DMS114 treated with DMSO at 0.1 percent for 48 hours (cell line): ENCODE data around the gene GJA5.
A peak's percentile ranks its signal among the peaks of the same experiment; 100 is the strongest.

ENCODE experiments used
- DNase-seq: peaks from one replicate; lab custom pipeline; 2025; ENCODE audit not compliant: unreplicated experiment; lab: John Stamatoyannopoulos, UW

The GJA5 gene

GRCh38 chr1:147729315-147729714 lies 31.1 kb downstream of the GJA5 start:
- no peak for DNase-seq

- DNase-seq, result no peak
Observed at GRCh38 chr1:147726168-147726567, 34.2 kb downstream of the GJA5 start.

GRCh38 chr1:147725685-147726084 lies 34.7 kb downstream of the GJA5 start:
- DNase-seq, result no peak

GRCh38 chr1:147723691-147724323 lies 36.6 kb downstream of the GJA5 start:
- DNase-seq, result peak; percentile 62

GRCh38 chr1:147722124-147722523 lies 38.3 kb downstream of the GJA5 start:
- DNase-seq, result no peak

GRCh38 chr1:147721716-147722115 lies 38.7 kb downstream of the GJA5 start:
- no peak for DNase-seq

- DNase-seq, result no peak
Observed at GRCh38 chr1:147720557-147720956, 39.8 kb downstream of the GJA5 start.

DNA sequence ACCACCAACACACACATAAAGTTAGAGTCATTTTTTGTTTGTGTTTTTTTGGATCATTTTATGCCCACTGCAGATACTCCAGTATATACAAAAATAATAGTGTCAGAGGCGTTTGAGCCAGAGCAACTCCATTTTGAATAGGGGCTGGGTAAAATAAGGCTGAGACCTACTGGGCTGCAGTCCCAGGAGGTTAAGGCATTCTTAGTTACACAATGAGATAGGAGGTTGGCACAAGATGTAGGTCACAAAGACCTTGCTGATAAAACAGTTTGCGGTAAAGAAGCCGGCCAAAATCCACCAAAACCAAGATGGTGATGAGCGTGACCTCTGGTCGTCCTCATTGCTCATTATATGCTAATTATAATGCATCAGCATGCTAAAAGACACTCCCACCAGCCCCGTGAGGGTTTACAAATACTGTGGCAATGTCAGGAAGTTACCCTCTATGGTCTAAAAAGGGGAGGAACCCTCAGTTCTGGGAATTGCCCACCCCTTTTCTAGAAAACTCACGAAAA lies 40.6 kb downstream of the GJA5 start:
- no peak for DNase-seq

DNA sequence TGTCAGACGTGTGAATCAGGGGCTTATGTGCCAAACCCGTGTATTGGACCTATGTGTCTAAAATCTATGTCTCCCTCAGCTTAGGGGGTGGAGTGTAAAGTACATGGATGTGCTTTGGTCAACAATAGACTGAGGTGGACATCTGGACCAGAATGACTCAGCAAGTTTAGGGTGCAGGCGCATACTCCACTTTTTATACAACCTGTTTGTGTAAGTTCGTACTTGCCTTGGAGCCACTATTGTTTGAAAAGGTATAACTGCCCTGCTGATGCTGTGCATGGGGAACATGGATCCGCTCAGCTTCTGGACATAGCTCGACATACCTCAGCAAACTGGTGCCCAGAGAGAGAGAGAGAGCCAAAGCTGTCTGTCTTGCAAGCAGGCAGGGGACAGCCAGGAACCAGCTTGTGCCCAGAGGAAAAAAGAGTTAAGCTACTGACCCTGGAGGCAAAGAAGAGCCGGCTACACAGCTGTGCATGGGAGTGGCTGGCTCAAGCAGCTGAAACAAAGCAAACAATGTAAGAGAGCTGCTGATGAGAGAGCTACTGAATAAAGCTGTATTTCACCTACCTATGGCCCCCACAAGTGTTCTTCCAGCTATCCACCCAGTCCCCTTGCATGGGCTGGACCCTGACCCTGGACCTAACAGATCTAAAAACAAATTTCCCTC lies 41.2 kb downstream of the GJA5 start:
- DNase-seq, result no peak

- no peak for DNase-seq
Observed at GRCh38 chr1:147717706-147718097, 42.7 kb downstream of the GJA5 start.

DNA sequence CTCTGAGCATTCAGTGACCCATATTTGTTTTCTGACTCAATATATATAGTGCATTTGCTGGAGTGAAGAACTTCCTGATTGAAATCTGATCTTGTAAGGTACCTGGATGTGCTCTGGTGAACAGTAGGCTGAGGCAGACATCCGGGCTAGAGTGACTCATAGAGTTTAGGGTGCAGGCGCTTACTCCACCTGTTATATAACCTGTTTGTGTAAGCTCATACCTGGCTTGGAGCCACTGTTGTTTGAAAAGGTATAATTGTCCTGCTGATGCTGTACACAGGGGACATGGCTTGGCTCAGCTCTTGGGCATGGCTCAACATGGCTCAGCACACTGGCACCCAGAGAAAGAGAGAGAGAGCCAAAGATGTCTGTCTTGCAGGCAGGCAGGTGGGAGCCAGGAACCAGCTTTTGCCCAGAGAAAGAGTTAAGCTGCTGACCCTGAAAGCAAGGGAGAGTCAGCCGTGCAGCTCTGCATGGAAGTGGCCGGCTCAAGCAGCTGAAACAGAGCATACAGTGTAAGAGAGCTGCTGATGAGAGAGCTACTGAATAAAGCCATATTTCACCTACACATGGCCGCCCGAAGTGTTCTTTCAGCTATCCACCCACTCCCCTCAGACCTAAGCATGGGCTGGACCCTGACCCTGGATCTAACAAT lies 43.2 kb downstream of the GJA5 start:
- DNase-seq, result no peak

GRCh38 chr1:147712605-147713004 lies 47.8 kb downstream of the GJA5 start:
- DNase-seq, result no peak
